ENCODE results near the gene SMIM5. TPM values are rescaled to one million over a fixed set of nuclear protein-coding genes. Genes with fewer than 3 reads are reported as not detected.

SMIM5 gene
- total and polyA plus RNA-seq, 2 donors (not counting 3 experiments of a cell fraction or from before 2014, with no cell fraction given): not detected

- DNase-seq (ENCODE audit: low read depth, low spot score) (peak; percentile 45), FAIRE-seq (peak; percentile 43)
- H3K79me2 ChIP-seq (ENCODE audit: control insufficient read depth, insufficient read depth, low read length): no peaks in the 10 kb centered on the region
- peaks cover 8% of the 10 kb centered on the region for H3K4me1 ChIP-seq (ENCODE audit: control insufficient read depth, extremely low read depth, insufficient read depth, low read length)
- H3K27me3 ChIP-seq (ENCODE audit: control insufficient read depth in 2 of 2, insufficient read depth in 2 of 2, low read length in 2 of 2): no peaks in the 10 kb centered on the region
- H3K4me3 ChIP-seq (replicated peaks in 1 of 3; ENCODE audit: insufficient read depth in 1 of 3, low read depth in 1 of 3, low read length in 3 of 3): no peak overlapping the region
- no peak overlapping the region for H2AFZ ChIP-seq (ENCODE audit: low read depth, low read length)
- H3K9ac ChIP-seq (replicated peaks; ENCODE audit: extremely low read depth, insufficient read depth, low read length): peak overlapping the region; percentile 16
- intact Hi-C loops (cut with micrococcal nuclease): loop anchor here (1.0 kb wide), 1 partner anchor 8 kb away; a partner anchor contains a TSS
- no peaks in the 10 kb centered on the region for H4K20me1 ChIP-seq (replicated peaks; ENCODE audit: control insufficient read depth, extremely low read depth, insufficient read depth, low read length)
- ChIA-PET POLR2A (no interaction called here), CTCF (interaction anchor here (0.6 to 19.2 kb wide), 20 partner anchors 9 to 275 kb away, joined by 3 to 446 read pairs (median 5); partner anchors contain the start of genes ITGB4, RECQL5, SAP30BP and SMIM5)
- dilution Hi-C loops (cut with MboI; ENCODE audit: extremely low pct_ligation_motif_present, low sequenced_read_pairs): no loop called here
- H3K9me1 ChIP-seq (replicated peaks; ENCODE audit: control insufficient read depth, extremely low read depth, insufficient read depth, low read length): no peaks in the 10 kb centered on the region
- H3K4me2 ChIP-seq (ENCODE audit: insufficient read depth, low read length): peak overlapping the region; percentile 5
- H3K36me3 ChIP-seq (ENCODE audit: control insufficient read depth in 2 of 2, extremely low read depth in 1 of 2, insufficient read depth in 2 of 2, low read length in 2 of 2): peaks cover 6 to 10% of the 10 kb centered on the region in 2 experiments
- no peaks in the 10 kb centered on the region for H3K9me3 ChIP-seq (replicated peaks; ENCODE audit: control insufficient read depth, insufficient read depth, low read length)
- TF ChIP-seq MYC (IDR thresholded peaks at IDR 0.05; ENCODE audit: low read depth, low read length) (no peak), JUN (IDR thresholded peaks at IDR 0.05; ENCODE audit: borderline replicate concordance, insufficient read depth, insufficient read length, low read depth) (no peak), CTCF (IDR thresholded peaks at IDR 0.05; ENCODE audit: extremely low read depth in 1 of 2, insufficient read depth in 1 of 2, low read depth in 1 of 2, low read length in 2 of 2) (peak; percentile 17 to 20), POLR2AphosphoS5 (IDR thresholded peaks at IDR 0.05; ENCODE audit: insufficient read depth, low read depth, low read length) (no peak), POLR2A (IDR thresholded peaks at IDR 0.05; ENCODE audit: low read depth, low read length) (no peak), MAX (IDR thresholded peaks at IDR 0.05; ENCODE audit: insufficient read depth, insufficient read length) (no peak), GATA2 (IDR thresholded peaks at IDR 0.05; ENCODE audit: insufficient read depth, insufficient read length, low read depth, low read length) (no peak), EZH2 (IDR thresholded peaks at IDR 0.05; ENCODE audit: borderline replicate concordance, low read depth, low read length, severe bottlenecking) (no peak)
- H3K27ac ChIP-seq (ENCODE audit: insufficient read depth, low read depth, low read length): peak overlapping the region; percentile 36
- no TSS peak for BruUV-seq (replicated peaks)
These were observed 20.9 kb downstream of the SMIM5 start for GRCh38 chr17:75654176-75654575.
